NCI-H774 (cell line): ENCODE data around the gene CCDC92.
A peak's percentile ranks its signal among the peaks of the same experiment; 100 is the strongest.

Experiments
- DNase-seq: peaks from one replicate; lab custom pipeline; 2025; lab: John Stamatoyannopoulos, UW

Gene CCDC92

GRCh38 chr12:123910057-123910456, 62.6 kb downstream of the CCDC92 start:
- DNase-seq = no peak

DNA sequence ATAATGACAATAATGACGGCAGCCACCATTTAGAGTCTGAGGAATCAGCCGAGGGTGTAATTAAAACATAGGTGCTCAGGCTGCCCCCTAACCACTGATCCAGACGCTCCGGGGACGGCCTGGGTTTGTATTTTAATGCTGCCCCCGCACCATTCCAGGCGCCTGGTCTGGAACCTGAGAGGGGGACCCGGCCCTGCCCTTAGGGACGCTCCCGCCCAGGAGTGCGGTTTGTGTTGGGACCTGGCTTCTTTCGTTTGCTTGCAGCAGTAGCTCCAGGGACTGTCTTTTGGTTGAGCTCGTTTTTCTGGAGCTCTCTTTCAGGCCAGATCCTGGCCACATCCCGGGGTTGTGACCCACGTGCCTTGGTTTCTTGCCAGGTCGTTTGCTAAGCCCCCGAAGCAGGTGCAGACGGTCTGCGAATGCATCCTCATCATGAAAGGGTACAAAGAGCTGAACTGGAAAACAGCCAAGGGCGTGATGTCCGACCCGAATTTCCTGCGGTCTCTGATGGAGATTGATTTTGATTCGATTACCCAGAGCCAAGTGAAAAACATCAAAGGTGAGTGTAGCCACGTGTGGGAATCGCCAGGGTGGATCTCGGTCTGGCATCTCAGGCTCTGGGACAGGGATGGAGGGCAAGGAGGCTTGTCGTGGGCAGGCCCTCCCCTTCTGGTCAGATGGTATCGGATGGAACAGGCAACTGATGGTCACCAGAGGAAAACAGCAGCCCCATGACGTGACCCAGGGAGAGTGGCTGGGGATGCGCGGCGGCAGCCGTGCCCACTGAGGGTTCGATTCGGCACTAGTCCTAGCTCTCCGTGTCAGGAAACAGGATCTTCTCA, 63.5 kb downstream of the CCDC92 start:
- DNase-seq = peak; percentile 44

DNA sequence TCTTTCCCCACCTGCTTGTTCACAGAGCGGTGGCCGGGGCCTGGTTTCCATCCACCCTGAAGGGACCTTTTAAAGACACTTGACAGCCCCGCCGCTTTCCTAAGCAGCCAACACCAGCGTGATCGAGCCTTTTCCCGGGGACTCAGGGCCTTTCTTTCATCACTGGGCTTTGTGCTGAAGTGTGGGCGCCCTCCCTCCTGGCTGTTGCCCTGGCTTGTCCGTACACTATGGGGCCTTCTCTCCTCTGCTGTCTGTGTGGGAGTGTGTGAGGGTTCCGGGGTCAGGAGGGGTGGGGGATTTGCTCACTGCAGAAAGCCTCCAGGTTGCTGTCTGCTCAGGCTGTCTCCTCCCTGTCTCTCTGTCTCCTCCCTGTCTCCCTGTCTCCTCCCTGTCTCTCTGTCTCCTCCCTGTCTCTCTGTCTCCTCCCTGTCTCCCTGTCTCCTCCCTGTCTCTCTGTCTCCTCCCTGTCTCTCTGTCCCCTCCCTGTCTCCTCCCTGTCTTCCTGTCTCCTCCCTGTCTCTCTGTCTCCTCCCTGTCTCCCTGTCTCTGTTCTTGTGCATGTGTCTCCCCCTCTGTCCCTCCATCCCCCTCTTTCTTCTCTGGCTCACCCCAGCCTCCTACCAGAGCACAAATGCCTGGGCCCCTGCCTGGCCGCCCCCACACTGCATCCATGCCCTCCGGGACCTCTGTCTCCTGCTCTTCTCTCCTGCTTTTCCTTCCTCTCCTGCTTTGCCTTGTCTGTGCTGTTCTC, 64.7 kb downstream of the CCDC92 start:
- no peak for DNase-seq

DNA sequence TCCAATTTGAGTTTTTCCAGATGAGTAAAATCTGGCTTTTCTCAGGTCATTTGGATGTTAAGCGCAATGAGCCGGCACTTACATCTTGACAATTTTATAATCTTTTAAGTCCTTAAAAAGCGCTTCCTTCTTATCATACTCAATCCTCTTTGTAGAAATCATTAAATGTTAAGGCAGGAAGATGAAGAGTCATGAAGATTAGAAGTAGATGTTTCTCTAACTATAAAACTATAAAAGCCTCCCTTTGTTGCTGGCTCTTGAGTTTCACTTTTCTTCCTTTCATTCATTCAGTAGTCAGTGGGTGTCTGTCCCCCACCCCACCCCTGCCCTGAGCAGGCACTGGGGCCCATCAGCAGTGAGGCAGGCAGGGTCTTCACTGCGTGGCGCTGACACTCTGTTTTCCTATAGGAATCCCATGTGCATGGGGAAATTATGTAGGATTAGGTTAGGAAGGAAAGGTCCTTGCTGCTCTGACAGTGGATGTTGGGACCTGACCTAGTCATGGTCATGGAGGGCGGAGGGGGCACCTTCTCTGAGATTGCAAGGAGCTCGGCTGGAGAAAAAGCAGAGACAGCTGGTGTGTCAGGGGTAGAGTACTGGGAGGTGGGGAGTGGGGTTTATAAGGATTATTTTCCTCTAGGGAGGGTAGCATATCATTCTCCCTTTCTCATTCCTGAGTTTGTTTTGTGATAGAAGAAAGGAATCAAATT, 65.8 kb downstream of the CCDC92 start:
- DNase-seq = no peak

GRCh38 chr12:123905319-123905925, 67.2 kb downstream of the CCDC92 start:
- DNase-seq = peak; percentile 48

- DNase-seq = no peak
Observed at GRCh38 chr12:123903301-123904065, 69.1 kb downstream of the CCDC92 start.

DNA sequence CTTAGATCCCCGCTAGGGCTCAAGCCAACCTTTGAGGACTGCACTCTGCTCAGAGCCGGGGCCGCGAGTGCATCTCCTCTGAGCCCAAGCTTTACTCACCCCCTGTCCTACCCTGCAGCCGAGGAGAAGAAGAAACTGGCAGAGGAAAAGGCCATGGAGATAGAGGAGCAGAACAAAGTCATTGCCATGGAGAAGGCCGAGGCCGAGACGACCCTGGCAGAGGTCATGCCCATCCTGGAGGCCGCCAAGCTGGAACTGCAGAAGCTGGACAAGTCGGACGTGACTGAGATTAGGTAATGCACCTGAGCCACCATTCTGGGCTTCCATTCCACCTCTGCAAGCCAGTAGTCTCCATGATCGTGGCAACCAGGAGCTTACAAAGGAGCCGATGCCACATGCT, 69.8 kb downstream of the CCDC92 start:
- no peak for DNase-seq

DNA sequence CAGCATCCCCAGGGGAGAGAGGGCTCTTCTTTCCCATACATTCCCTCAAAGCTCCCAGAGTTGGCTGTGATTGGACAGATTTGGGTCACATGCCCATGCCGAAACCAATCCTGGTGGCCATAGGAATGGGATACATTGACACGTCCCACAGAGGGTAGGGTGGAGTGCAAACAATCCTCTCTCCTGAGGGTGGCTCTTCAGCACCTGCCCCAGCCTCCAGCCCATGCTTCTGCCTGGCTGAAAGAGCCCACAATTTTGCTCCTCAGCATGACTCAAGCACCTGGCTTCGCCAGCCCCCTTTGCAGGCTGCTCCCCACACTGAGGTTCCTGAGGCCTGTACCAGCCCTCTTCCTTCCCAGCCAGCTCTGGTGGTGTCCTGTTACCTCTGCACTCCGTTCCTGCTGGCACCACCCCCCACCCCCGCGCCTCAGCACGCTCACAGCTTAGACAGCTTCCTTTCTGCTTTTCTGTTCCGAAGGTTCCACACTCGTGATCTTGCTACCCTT, 71.7 kb downstream of the CCDC92 start:
- DNase-seq = no peak

DNA sequence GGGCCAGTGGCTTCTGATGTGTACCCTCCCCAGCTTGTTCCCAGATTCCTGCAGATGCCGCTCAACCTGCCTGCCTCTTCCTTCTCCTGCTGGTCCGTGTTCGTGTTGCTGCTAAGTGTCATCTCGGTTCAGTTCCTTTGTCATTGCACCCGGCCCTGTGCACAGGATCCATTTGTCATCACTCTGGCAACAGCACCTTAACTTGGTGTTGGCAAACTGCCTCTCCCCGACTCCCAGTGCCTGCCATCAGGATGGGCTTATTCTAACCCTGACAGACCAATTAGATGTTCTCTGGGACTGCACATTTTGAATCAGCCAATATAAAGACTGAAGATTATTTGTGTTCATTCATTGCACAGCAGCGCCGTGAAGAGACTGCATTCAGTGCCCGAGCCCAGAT, 73.3 kb downstream of the CCDC92 start:
- DNase-seq = no peak

DNA sequence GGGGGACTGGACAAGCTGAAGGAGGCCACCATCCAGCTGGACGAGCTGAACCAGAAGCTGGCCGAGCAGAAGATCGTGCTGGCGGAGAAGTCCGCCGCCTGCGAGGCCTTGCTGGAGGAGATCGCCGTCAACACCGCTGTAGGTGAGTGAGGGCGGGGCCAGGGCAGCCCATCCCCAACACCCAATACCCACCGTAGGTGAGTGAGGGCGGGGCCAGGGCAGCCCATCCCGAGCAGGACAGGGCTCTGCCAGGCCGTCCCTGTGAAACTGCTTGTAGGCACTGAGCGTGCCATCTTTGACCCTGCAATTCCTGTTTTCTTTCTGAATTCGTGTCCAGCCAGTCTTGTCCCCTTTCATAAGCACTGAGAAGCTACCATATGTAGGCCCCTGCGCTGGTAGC, 74.0 kb downstream of the CCDC92 start:
- no peak for DNase-seq

DNA sequence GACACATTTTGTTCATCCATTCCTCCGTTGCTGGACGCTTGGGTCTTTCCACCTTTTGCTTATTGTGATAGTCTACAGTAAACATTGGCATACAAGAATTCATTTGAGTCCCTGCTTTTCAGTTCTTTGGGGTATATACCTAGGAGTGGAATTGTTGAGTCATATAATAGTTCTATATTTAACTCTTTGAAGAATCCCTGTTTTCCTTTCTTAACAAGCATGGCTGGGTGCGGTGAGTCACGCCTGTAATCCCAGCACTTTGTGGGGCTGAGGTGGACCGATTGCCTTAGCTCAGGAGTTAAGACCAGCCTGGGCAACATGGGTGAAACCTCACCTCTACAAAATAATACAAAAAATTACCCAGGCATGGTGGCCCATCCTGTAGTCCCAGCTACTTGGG, 75.4 kb downstream of the CCDC92 start:
- DNase-seq = no peak

DNA sequence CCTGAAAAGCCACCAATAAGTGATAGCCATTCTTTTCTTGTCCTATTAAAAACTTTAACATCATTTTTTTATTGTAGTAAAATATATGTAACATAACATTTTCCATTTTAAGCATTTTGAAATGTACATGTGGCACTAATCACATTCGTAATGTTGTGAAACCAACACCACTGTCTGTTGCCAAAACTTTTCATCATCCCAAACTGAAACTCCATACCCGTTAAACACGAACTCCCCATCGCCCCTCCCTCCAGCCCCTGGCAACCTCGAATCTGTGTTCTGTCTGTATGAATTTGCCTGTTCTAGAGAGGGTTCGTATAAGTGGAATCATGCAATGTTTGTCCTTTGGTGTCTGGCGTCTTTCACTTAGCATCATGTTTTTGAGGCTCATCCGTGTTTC, 75.9 kb downstream of the CCDC92 start:
- no peak for DNase-seq

DNA sequence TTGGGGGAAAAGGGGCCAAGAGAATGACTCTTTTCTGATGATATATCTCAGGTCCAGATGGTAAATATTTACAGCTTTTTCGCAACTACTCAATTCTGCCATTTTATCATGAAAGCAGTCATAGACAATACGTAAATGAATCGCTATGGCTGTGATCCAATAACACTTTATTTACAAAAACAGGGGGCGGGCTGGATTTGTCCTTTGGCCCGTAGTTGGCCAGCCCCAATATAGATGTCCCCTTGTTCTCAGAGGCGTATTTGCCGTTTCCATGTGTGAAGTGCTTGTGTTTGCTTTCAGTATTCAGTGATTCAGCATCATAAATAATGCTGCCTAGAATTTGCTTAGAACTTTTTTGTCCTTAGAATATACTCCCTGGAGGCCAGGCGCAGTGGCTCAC, 77.2 kb downstream of the CCDC92 start:
- peak; percentile 59 for DNase-seq

DNA sequence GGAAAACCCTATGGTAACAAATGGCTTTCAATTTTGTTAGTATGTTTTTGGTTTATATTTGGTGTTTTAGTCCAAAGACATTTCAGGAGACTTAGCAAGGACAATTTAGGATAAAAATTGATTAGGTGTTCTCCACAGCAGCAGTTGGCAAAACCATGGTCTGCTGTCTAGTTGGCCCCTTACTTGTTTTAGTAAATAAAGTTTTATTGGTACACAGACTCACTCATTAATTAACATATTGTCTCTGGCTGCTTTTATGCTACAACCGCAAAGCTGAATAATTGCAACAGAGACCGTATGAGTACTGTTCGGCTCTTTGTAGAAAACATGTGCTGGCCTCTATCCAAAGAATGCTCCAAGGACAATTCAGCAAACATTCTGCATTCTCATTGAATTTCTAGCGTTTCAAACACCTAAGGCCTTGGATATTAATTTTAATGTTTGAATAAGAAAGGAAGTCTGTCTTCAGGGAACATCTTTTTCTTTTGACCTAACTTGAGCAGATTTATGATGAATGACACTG, 77.7 kb downstream of the CCDC92 start:
- DNase-seq = no peak

- DNase-seq = no peak
Observed at GRCh38 chr12:123893276-123893675, 79.4 kb downstream of the CCDC92 start.

- no peak for DNase-seq
Observed at GRCh38 chr12:123892853-123893252, 79.8 kb downstream of the CCDC92 start.

- DNase-seq = no peak
Observed at GRCh38 chr12:123892180-123892559, 80.5 kb downstream of the CCDC92 start.

GRCh38 chr12:123891516-123892179, 81.0 kb downstream of the CCDC92 start:
- DNase-seq = no peak

- DNase-seq = no peak
Observed at GRCh38 chr12:123891011-123891410, 81.6 kb downstream of the CCDC92 start.

DNA sequence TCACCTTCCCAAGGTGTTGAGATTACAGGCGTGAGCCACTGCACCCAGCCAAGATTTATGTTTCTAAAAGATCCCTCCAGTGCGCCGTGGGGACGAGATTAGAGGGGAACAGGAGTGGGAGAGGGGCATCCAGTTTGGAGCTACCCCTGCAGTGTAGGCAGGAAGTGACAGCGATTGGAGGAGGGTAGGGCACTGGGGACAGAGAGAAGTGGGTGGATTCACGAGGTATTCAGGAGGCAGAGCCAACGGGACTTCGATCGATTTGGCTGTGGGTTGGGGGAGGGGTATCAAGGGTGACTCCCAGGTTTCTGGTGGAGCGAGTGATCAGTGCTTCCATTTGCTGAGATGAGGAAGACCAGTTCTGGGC, 82.1 kb downstream of the CCDC92 start:
- no peak for DNase-seq
